Stomach (tissue), 9 donors: ENCODE results near the gene ENO2. TPM values are rescaled to one million over a fixed set of nuclear protein-coding genes. Genes with fewer than 3 reads are reported as not detected.

Experiments
- DNase-seq, 2 donors: peaks; one replicate each; pipeline versions ENCODE4 v3.0.0 to v3.0.0-alpha.2; 2013 to 2019
- H3K27ac ChIP-seq, 5 donors: fragments of 200-600 bp in 4 of 5; sonication (generic) in 4 of 5; one replicate each; pipeline ENCODE4 v1.5.1; 2013 to 2019; ENCODE audit warnings: mild to moderate bottlenecking in 1 of 5, moderate library complexity in 1 of 5
- H3K27me3 ChIP-seq, 3 donors: fragments of 200-600 bp; sonication (generic); one replicate each; pipeline ENCODE4 v1.5.1; 2017 to 2019; ENCODE audit warnings: mixed run types in 1 of 3
- H3K36me3 ChIP-seq, 4 donors: fragments of 200-600 bp; sonication (generic); 1 replicate in 3 of 4; 2 replicates in 1 of 4; pipeline ENCODE4 v1.5.1; 2016 to 2019
- H3K4me1 ChIP-seq, 4 donors: fragments of 200-600 bp; sonication (generic); one replicate each; pipeline ENCODE4 v1.5.1; 2016 to 2019
- H3K4me3 ChIP-seq, 4 donors: fragments of 200-600 bp; sonication (generic) in 3 of 4; one replicate each; pipeline ENCODE4 v1.5.1; 2016 to 2019; ENCODE audit warnings: mild to moderate bottlenecking in 1 of 4
- H3K9me3 ChIP-seq, 4 donors: fragments of 200-600 bp; sonication (generic); one replicate each; pipeline ENCODE4 v1.5.1; 2016 to 2019
- CTCF ChIP-seq, 7 experiments: fragments of 450-650 bp in 4 of 7; fragments of 200-600 bp in 3 of 7; sonication (generic) in 3 of 7; IDR thresholded peaks; one replicate each; pipeline ENCODE4 v1.5.1; 2016 to 2019; ENCODE audit warnings: antibody characterized with exemption in 7 of 7, control low read depth in 2 of 7, mild to moderate bottlenecking in 1 of 7
- EP300 ChIP-seq: sonication (generic); formaldehyde crosslinking; IDR thresholded peaks from one replicate; pipeline ENCODE4 v1.6.1; 2017; ENCODE audit warnings: antibody characterized with exemption
- POLR2A ChIP-seq, 4 donors: fragments of 450-650 bp; IDR thresholded peaks; one replicate each; pipeline ENCODE4 v1.6.1; 2016; ENCODE audit warnings: antibody characterized with exemption in 4 of 4, control low read depth in 2 of 4, mild to moderate bottlenecking in 1 of 4, moderate library complexity in 1 of 4
- POLR2AphosphoS5 ChIP-seq, 3 donors: sonication (generic); formaldehyde crosslinking; IDR thresholded peaks; one replicate each; pipeline ENCODE4 v1.6.1; 2016; ENCODE audit warnings: antibody characterized with exemption in 3 of 3
- WGBS, 5 donors: extraction: QIAGEN DNeasy Blood & Tissue Kit in 3 of 5; methylation state at CpG; one replicate each; pipeline versions ENCODE4 v1.1.5 to v1.1.7; 2013 to 2018; 5-methylcytosine and 5-hydroxymethylcytosine counted together
- intact Hi-C: fragments of 100-400 bp; cut with DNase I; formaldehyde crosslinking; loops from one replicate; pipeline ENCODE4 v1.15.1; 2023; ENCODE audit warnings: low total_unique reads
- polyA plus RNA-seq, 3 donors: library from polyadenylated mRNA; stranded (reverse); fragments of 200-250 nt; gene quantifications; one replicate each; pipeline ENCODE4 v1.2.3, GENCODE V29; 2013
- total RNA-seq, 5 donors: library from RNA; depleted of rRNA; stranded (reverse); fragments of >200 nt; gene quantifications; one replicate each; pipeline versions ENCODE4 v1.1.0 to v1.2.3, GENCODE V29; 2014 to 2016
- donor health status: healthy with polysubstance abuse.
- donor health status: Bipolar disorder and iron deficiency.
- donor health status: healthy.

ENO2 gene
- total and polyA plus RNA-seq, 8 donors: 2.3 to 62.9 (median 9.7) TPM

DNA sequence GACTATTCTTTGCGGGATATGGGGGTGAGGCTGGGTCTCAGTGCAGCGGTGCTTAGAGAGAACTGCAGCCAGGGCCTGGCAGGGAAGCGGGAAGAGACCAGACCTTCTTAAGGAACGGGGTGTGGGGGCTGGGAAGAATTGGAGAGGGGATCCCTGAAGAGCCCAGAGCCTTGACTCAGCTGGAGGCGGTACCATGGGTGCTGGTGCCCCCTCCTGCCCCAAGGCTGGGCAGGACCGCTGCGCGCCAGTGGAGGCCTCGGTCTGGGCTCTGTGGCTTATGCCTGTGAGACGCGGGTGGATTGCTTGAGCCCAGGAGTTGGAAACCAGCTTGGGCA, 27.9 kb downstream of the ENO2 start:
- 84 to 89% (median 86%) methylated on average over 11 of the region's 11 CpGs for WGBS, 5 donors
- H3K4me3 ChIP-seq: no peak overlapping the region
- no peak for TF ChIP-seq POLR2A (IDR thresholded peaks at IDR 0.05)
- TF ChIP-seq EP300: no peak
- TF ChIP-seq POLR2AphosphoS5 (IDR thresholded peaks at IDR 0.05): no peak
- TF ChIP-seq CTCF (IDR thresholded peaks at IDR 0.05): no peak
- H3K27me3 ChIP-seq: no peaks in the 10 kb centered on the region
- H3K4me1 ChIP-seq: peaks cover 40 to 85% (median 75%) of the 10 kb centered on the region in 4 donors
- intact Hi-C loops: loop anchor here (10.0 kb wide), 1 partner anchor 173 kb away; no protein-coding TSS in a partner anchor
- peaks cover 13 to 44% (median 36%) of the 10 kb centered on the region in 4 donors for H3K36me3 ChIP-seq
- no peak for DNase-seq
- H3K27ac ChIP-seq: peak overlapping the region in 4 of 5 donors; percentile 97 to 99 (median 98)
- no peaks in the 10 kb centered on the region for H3K9me3 ChIP-seq

GRCh38 chr12:6943389-6943721, 29.0 kb downstream of the ENO2 start:
- Histone ChIP-seq H3K4me1 (peaks cover 35 to 83% (median 67%) of the 10 kb centered on the region in 4 donors), H3K36me3 (peaks cover 13 to 44% (median 36%) of the 10 kb centered on the region in 4 donors), H3K27ac (peak overlapping the region; percentile 86 to 99 (median 97)), H3K27me3 (no peaks in the 10 kb centered on the region), H3K9me3 (no peaks in the 10 kb centered on the region), H3K4me3 (peak overlapping the region in 3 of 4 donors; percentile 56 to 68 (median 64))
- WGBS, 5 donors: 0 to 1% (median 0%) methylated on average over 13 of the region's 13 CpGs
- DNase-seq: peak; percentile 86 to 96
- TF ChIP-seq EP300: no peak
- peak in 1 of 3 donors; percentile 27 for TF ChIP-seq POLR2AphosphoS5 (IDR thresholded peaks at IDR 0.05)
- intact Hi-C loops: loop anchor here (10.0 kb wide), 1 partner anchor 171 kb away; no protein-coding TSS in a partner anchor

GRCh38 chr12:6943722-6944380, 29.5 kb downstream of the ENO2 start, which contains the start of the genes C12orf57 and RNU7-1:
Gene C12orf57, plus strand, starts transcription at chr12:6944022. Its CDS starts 100 bp downstream, at chr12:6944122.
Gene RNU7-1, plus strand, starts transcription at chr12:6943816.
- Histone ChIP-seq H3K27ac (peak within 1 kb of the TSS; percentile 91 to 99 (median 97)), H3K4me1 (peaks cover 30 to 83% (median 62%) of the 10 kb centered on the region in 4 donors), H3K9me3 (no peaks in the 10 kb centered on the region), H3K36me3 (peaks cover 13 to 40% (median 34%) of the 10 kb centered on the region in 4 donors), H3K27me3 (no peaks in the 10 kb centered on the region), H3K4me3 (peak within 1 kb of the TSS; percentile 56 to 68 (median 62))
- 0% methylated on average over 31 of the region's 31 CpGs for WGBS, 5 donors
- DNase-seq: peak; percentile 79 to 96
- TF ChIP-seq POLR2A (IDR thresholded peaks at IDR 0.05): peak in 2 of 4 donors; percentile 39 to 95
- no peak for TF ChIP-seq CTCF (IDR thresholded peaks at IDR 0.05)
- TF ChIP-seq EP300: no peak
- peak; percentile 73 to 97 (median 96) for TF ChIP-seq POLR2AphosphoS5 (IDR thresholded peaks at IDR 0.05)
- intact Hi-C loops: loop anchor here (10.0 kb wide), 1 partner anchor 171 kb away; no protein-coding TSS in a partner anchor

DNA sequence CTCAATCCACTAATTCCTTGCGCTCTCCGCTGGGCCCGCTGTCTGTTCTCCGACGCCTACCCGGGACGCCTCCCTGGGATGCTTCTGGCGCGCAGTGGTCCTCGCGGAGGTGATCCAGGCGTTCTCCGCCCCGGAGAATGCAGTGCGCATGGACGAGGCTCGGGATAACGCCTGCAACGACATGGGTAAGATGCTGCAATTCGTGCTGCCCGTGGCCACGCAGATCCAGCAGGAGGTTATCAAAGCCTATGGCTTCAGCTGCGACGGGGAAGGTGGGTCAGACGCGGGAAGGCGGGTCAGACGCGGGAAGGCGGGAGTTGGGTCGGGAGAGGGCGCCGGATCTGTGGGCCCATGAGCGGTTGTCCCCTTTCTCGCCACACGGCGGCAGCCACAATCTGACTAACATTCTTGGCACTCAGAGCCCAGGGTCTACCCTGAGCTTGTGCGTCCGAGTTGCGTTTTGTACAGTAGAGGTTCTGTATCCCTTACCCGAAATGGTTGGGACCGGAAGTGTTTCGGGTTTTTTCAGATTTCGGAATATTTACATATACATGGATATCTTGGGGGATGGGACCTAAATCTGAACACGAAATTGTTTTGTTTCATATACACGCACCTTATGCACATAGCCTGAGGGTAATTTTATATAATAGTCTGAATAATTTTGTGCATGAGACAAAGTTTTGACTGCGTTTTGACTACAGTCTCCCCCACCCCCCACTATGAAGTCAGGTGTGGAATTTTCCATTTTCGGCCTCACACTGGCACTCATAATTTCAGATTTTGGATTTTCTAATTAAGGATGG, 30.2 kb downstream of the ENO2 start:
- DNase-seq: peak; percentile 95 to 97
- H3K4me3 ChIP-seq: peak overlapping the region; percentile 56 to 68 (median 62)
- WGBS, 5 donors: 1 to 2% (median 2%) methylated on average over 32 to 48 of the region's 48 CpGs
- TF ChIP-seq CTCF (IDR thresholded peaks at IDR 0.05): peak in 6 of 7 experiments; percentile 80 to 96 (median 88)
- peak in 1 of 4 donors; percentile 52 for TF ChIP-seq POLR2A (IDR thresholded peaks at IDR 0.05)
- no peak for TF ChIP-seq EP300
- TF ChIP-seq POLR2AphosphoS5 (IDR thresholded peaks at IDR 0.05): peak; percentile 74 to 90 (median 85)
- intact Hi-C loops: loop anchor here (10.0 kb wide), 1 partner anchor 170 kb away; no protein-coding TSS in a partner anchor
- H3K36me3 ChIP-seq: peaks cover 13 to 34% (median 31%) of the 10 kb centered on the region in 4 donors
- peaks cover 27 to 82% (median 56%) of the 10 kb centered on the region in 4 donors for H3K4me1 ChIP-seq
- no peaks in the 10 kb centered on the region for H3K9me3 ChIP-seq
- H3K27ac ChIP-seq: peak overlapping the region; percentile 91 to 99 (median 97)
- H3K27me3 ChIP-seq: no peaks in the 10 kb centered on the region
